GM12878 (cell line): ENCODE measurements around the gene ZDHHC11. TPM values are rescaled to one million over a fixed set of nuclear protein-coding genes. Genes with fewer than 3 reads are reported as not detected.

Source experiments
- ATAC-seq: fragments of 200-7000 bp; cut with Tn5 transposase; 3 replicates; pipeline ENCODE4 v1.9.1; 2020; ENCODE audit warnings: mild to moderate bottlenecking, moderate library complexity
- BruUV-seq: library from RNA; stranded (reverse); fragments of 400-500 nt; replicated peaks from 2 replicates; lab custom pipeline; 2021; lab: Mats Ljungman, UMichigan
- CTCF ChIA-PET: fragments of 300-600 bp; sonication (Branson Sonifier 250); formaldehyde crosslinking; extraction: SDS; loops from one replicate; lab custom pipeline; 2021; ENCODE audit warnings: inconsistent platforms; lab: Yijun Ruan, JAX
- POLR2A ChIA-PET: fragments of 350-600 bp; formaldehyde crosslinking; extraction: SDS; loops from one replicate; lab custom pipeline; 2021; ENCODE audit warnings: inconsistent platforms; lab: Charles Lee
- RAD21 ChIA-PET: fragments of 300-600 bp; sonication (Branson Sonifier 250); formaldehyde crosslinking; loops from one replicate; lab custom pipeline; 2023; ENCODE audit warnings: antibody characterized with exemption; ENCODE audit not compliant: unreplicated experiment; lab: Charles Lee
- SMC1A ChIA-PET: fragments of 300-600 bp; sonication (Branson Sonifier 250); formaldehyde crosslinking; loops from one replicate; lab custom pipeline; 2023; ENCODE audit not compliant: unreplicated experiment, uncharacterized antibody; lab: Charles Lee
- DNase-seq: peaks from one replicate; pipeline ENCODE4 v3.0.0-alpha.2; 2011; ENCODE audit warnings: low read depth, low spot score
- FAIRE-seq: peaks from 3 replicates; lab custom pipeline; 2011; peaks lifted over from hg19 to GRCh38; lab: Jason Lieb, UNC
- H2AFZ ChIP-seq: 2 replicates; pipeline ENCODE4 v1.6.0; 2011; ENCODE audit warnings: low read depth, low read length, control low read depth; ENCODE audit not compliant: control insufficient read depth
- H3K27ac ChIP-seq: 2 replicates; pipeline ENCODE4 v1.5.1; 2011; ENCODE audit warnings: control low read depth; ENCODE audit not compliant: control insufficient read depth, insufficient read depth
- H3K27me3 ChIP-seq, 2 experiments: replicated peaks in 1 of 2; 2 replicates each; pipeline versions ENCODE4 v1.6.0 to v1.6.1; 2011; ENCODE audit warnings: low read length in 1 of 2; ENCODE audit not compliant: control insufficient read depth in 2 of 2, insufficient read depth in 2 of 2
- H3K36me3 ChIP-seq, 2 experiments: 2 replicates each; pipeline ENCODE4 v1.5.1; 2011; ENCODE audit warnings: low read length in 1 of 2; ENCODE audit not compliant: control insufficient read depth in 2 of 2, insufficient read depth in 2 of 2
- H3K4me1 ChIP-seq: 2 replicates; pipeline ENCODE4 v1.6.1; 2011; ENCODE audit warnings: mild to moderate bottlenecking, low read length, moderate library complexity, mixed read lengths; ENCODE audit not compliant: control insufficient read depth, insufficient read depth
- H3K4me2 ChIP-seq: 2 replicates; pipeline ENCODE4 v1.6.0; 2011; ENCODE audit warnings: control low read depth; ENCODE audit not compliant: control insufficient read depth, insufficient read depth
- H3K4me3 ChIP-seq: fragments of 200-600 bp; sonication (generic); 2 replicates; pipeline ENCODE4 v1.5.1; 2016
- H3K79me2 ChIP-seq: 2 replicates; pipeline ENCODE4 v1.6.0; 2011; ENCODE audit warnings: low read length; ENCODE audit not compliant: control insufficient read depth, insufficient read depth
- H3K9ac ChIP-seq: 2 replicates; pipeline ENCODE4 v1.8.0; 2011; ENCODE audit warnings: low read length, control low read depth, mixed read lengths; ENCODE audit not compliant: control insufficient read depth, insufficient read depth
- H3K9me3 ChIP-seq: replicated peaks from 3 replicates; pipeline ENCODE4 v1.5.1; 2011; ENCODE audit warnings: mild to moderate bottlenecking, low read length; ENCODE audit not compliant: control insufficient read depth, insufficient read depth
- H4K20me1 ChIP-seq: 2 replicates; pipeline ENCODE4 v1.6.0; 2011; ENCODE audit not compliant: control insufficient read depth, insufficient read depth
- ATF3 ChIP-seq: IDR thresholded peaks from 2 replicates; pipeline ENCODE4 v1.6.1; 2011; ENCODE audit warnings: low read depth, mild to moderate bottlenecking, low read length, moderate library complexity, borderline replicate concordance; ENCODE audit errors: extremely low read depth
- BCL11A ChIP-seq: IDR thresholded peaks from 2 replicates; pipeline ENCODE4 v1.6.1; 2011; ENCODE audit warnings: low read depth, low read length
- BHLHE40 ChIP-seq, 2 experiments: fragments of 450-650 bp in 1 of 2; IDR thresholded peaks; 2 replicates each; pipeline ENCODE4 v1.6.1; 2011 to 2017; ENCODE audit warnings: low read depth in 2 of 2, borderline replicate concordance in 1 of 2, improper control_type of control experiment in 1 of 2, low read length in 1 of 2, mild to moderate bottlenecking in 1 of 2
- BMI1 ChIP-seq: fragments of 450-650 bp; IDR thresholded peaks from 2 replicates; pipeline ENCODE4 v1.6.1; 2016; ENCODE audit warnings: mild to moderate bottlenecking, moderate library complexity, borderline replicate concordance
- CBX5 ChIP-seq: sonication (generic); IDR thresholded peaks from 2 replicates; pipeline ENCODE4 v1.6.1; 2016; ENCODE audit warnings: low read depth, moderate library complexity, mild to moderate bottlenecking, inconsistent platforms
- EGR1 ChIP-seq, 2 experiments: IDR thresholded peaks; 1 replicate in 1 of 2; 2 replicates in 1 of 2; pipeline ENCODE4 v1.6.1; 2011 to 2012; ENCODE audit warnings: low read depth in 2 of 2, low read length in 2 of 2, borderline replicate concordance in 1 of 2, mild to moderate bottlenecking in 1 of 2, moderate library complexity in 1 of 2
- FOXK2 ChIP-seq: fragments of 450-650 bp; IDR thresholded peaks from 2 replicates; pipeline ENCODE4 v1.6.1; 2017; ENCODE audit warnings: mild to moderate bottlenecking, moderate library complexity
- IRF5 ChIP-seq: fragments of 450-650 bp; IDR thresholded peaks from 2 replicates; pipeline ENCODE4 v1.6.1; 2017; ENCODE audit warnings: borderline replicate concordance
- MLLT1 ChIP-seq: fragments of 450-650 bp; IDR thresholded peaks from 2 replicates; pipeline ENCODE4 v1.6.1; 2016; ENCODE audit warnings: mild to moderate bottlenecking
- NFYB ChIP-seq: IDR thresholded peaks from 2 replicates; pipeline ENCODE4 v1.6.1; 2011; ENCODE audit warnings: low read depth, mild to moderate bottlenecking, low read length, improper control_type of control experiment, moderate library complexity; ENCODE audit not compliant: insufficient read depth
- SREBF1 ChIP-seq: IDR thresholded peaks from 2 replicates; pipeline ENCODE4 v1.6.1; 2012; ENCODE audit warnings: mild to moderate bottlenecking, low read length
- SUPT20H ChIP-seq: IDR thresholded peaks from 2 replicates; pipeline ENCODE4 v1.6.1; 2011; ENCODE audit warnings: low read depth, mild to moderate bottlenecking, low read length, moderate library complexity, borderline replicate concordance; ENCODE audit not compliant: control insufficient read depth
- USF2 ChIP-seq: IDR thresholded peaks from 2 replicates; pipeline ENCODE4 v1.6.1; 2011; ENCODE audit warnings: low read depth, low read length, improper control_type of control experiment, borderline replicate concordance
- YY1 ChIP-seq: IDR thresholded peaks from 2 replicates; pipeline ENCODE4 v1.6.1; 2011; ENCODE audit warnings: low read depth, mild to moderate bottlenecking, low read length
- ZBTB33 ChIP-seq: fragments of 450-650 bp; IDR thresholded peaks from 2 replicates; pipeline ENCODE4 v1.6.1; 2017; ENCODE audit warnings: mild to moderate bottlenecking
- WGBS: methylation state at CpG from one replicate; pipeline ENCODE4 v1.1.6; 2016; ENCODE audit warnings: low lambda C conversion rate; ENCODE audit not compliant: insufficient replicate concordance, insufficient coverage; ENCODE audit errors: missing lambda C conversion rate; 5-methylcytosine and 5-hydroxymethylcytosine counted together
- in situ Hi-C: fragments of 300-500 bp; cut with MboI; formaldehyde crosslinking; loops from 9 replicates; pipeline ENCODE4 v1.14.3; 2018; ENCODE audit warnings: mixed read lengths
- intact Hi-C: fragments of 100-400 bp; cut with micrococcal nuclease; formaldehyde crosslinking; loops from one replicate; pipeline ENCODE4 v1.14.2; 2022; ENCODE audit not compliant: unreplicated experiment
- polyA plus RNA-seq, 11 experiments: library from polyadenylated mRNA; depleted of rRNA in 4 of 11; unstranded in 6 of 11; stranded (reverse) in 5 of 11; fragments of >200 nt; fragmentation: Nextera tagmentation in 4 of 11; fragmentation: Illumina TruSeq in 1 of 11; extraction: Ambion mirVana in 4 of 11; extraction: Trizol in 1 of 11; gene quantifications; 1 replicate in 1 of 11; 2 replicates in 10 of 11; pipeline versions ENCODE4 v1.2.1 to v1.2.3, GENCODE V29; 2011 to 2016; ENCODE audit warnings: inconsistent platforms in 2 of 11, missing spikeins in 2 of 11, low read depth in 1 of 11
- total RNA-seq, 4 experiments: library from RNA; depleted of rRNA in 3 of 4; stranded (reverse); fragments of >200 nt in 3 of 4; fragmentation: Illumina TruSeq in 1 of 4; extraction: Trizol in 1 of 4; gene quantifications; 2 replicates each; pipeline versions ENCODE4 v1.2.1 to v1.2.3, GENCODE V29; 2013 to 2021

ZDHHC11 gene
- total and polyA plus RNA-seq, 10 of the 15 experiments (the other 5 are each of a cell fraction or from before 2014, with no cell fraction given): 0.04 to 1.4 (median 0.30) TPM

GRCh38 chr5:859391-859790, 8.6 kb upstream of the ZDHHC11 start:
- WGBS: 98% methylated on average over 16 of the region's 16 CpGs
- no peak for FAIRE-seq
- SMC1A ChIA-PET: no interaction called here
- Histone ChIP-seq H3K27ac (no peak overlapping the region), H3K9me3 (no peaks in the 10 kb centered on the region), H3K4me3 (no peak overlapping the region), H4K20me1 (no peaks in the 10 kb centered on the region), H3K4me2 (no peak overlapping the region), H3K36me3 (peaks cover 6 to 7% of the 10 kb centered on the region in 2 experiments; a peak in 3 of 4 replicates), H3K79me2 (no peaks in the 10 kb centered on the region), H3K4me1 (no peaks in the 10 kb centered on the region), H3K27me3 (no peaks in the 10 kb centered on the region), H2AFZ (no peak overlapping the region), H3K9ac (no peak overlapping the region)
- DNase-seq: no peak
- BruUV-seq: no TSS peak
- intact Hi-C loops (no loop called here), in situ Hi-C loops (no loop called here)
- CTCF ChIA-PET: no interaction called here
- RAD21 ChIA-PET: no interaction called here
- POLR2A ChIA-PET: no interaction called here
- no peak for ATAC-seq
- TF ChIP-seq CBX5 (no peak), SREBF1 (no peak), MLLT1 (no peak), NFYB (no peak), BCL11A (no peak), BMI1 (no peak), SUPT20H (no peak), BHLHE40 (IDR thresholded peaks at IDR 0.05; ENCODE audit: borderline replicate concordance in 1 of 2, low read depth in 2 of 2, low read length in 1 of 2) (no peak), EGR1 (IDR thresholded peaks at IDR 0.05; ENCODE audit: borderline replicate concordance in 1 of 2, low read depth in 2 of 2, low read length in 2 of 2) (no peak), ATF3 (no peak), IRF5 (no peak), YY1 (no peak), ZBTB33 (no peak), USF2 (no peak), FOXK2 (no peak)
